Kidney (tissue), 14 donors: ENCODE measurements around the gene TAB2. TPM values are rescaled to one million over a fixed set of nuclear protein-coding genes. Genes with fewer than 3 reads are reported as not detected.

Experiments
- DNase-seq, 5 donors: peaks; one replicate each; pipeline ENCODE4 v3.0.0-alpha.2; 2013 to 2020
- FAIRE-seq: peaks from 2 replicates; lab custom pipeline; 2012; peaks lifted over from hg19 to GRCh38; lab: Jason Lieb, UNC
- H3K27ac ChIP-seq, 2 donors: one replicate each; pipeline ENCODE4 v1.7.0; 2013; ENCODE audit warnings: low read depth in 2 of 2, low read length in 2 of 2, inconsistent platforms in 1 of 2
- H3K27me3 ChIP-seq: one replicate; pipeline ENCODE4 v1.7.1; 2013; ENCODE audit warnings: low read length, inconsistent platforms; ENCODE audit not compliant: control insufficient read depth, insufficient read depth
- H3K36me3 ChIP-seq, 3 donors: one replicate each; pipeline versions ENCODE4 v1.7.0 to v1.7.1; 2013; ENCODE audit warnings: low read length in 3 of 3, control low read depth in 1 of 3, inconsistent platforms in 1 of 3; ENCODE audit not compliant: insufficient read depth in 3 of 3, control insufficient read depth in 2 of 3
- H3K4me1 ChIP-seq, 3 donors: one replicate each; pipeline versions ENCODE4 v1.7.0 to v1.7.1; 2013; ENCODE audit warnings: low read length in 3 of 3, inconsistent platforms in 1 of 3, low read depth in 1 of 3; ENCODE audit not compliant: control insufficient read depth in 2 of 3, insufficient read depth in 2 of 3
- H3K4me3 ChIP-seq, 3 donors: one replicate each; pipeline versions ENCODE4 v1.7.0 to v1.8.1; 2013; ENCODE audit warnings: low read length in 3 of 3, control low read depth in 1 of 3, inconsistent platforms in 1 of 3
- H3K9ac ChIP-seq, 3 donors: one replicate each; pipeline versions ENCODE4 v1.7.0 to v1.7.1; 2013; ENCODE audit warnings: low read length in 3 of 3, control low read depth in 1 of 3, inconsistent platforms in 1 of 3
- H3K9me3 ChIP-seq, 3 donors: one replicate each; pipeline versions ENCODE4 v1.7.0 to v1.7.1; 2013; ENCODE audit warnings: low read length in 3 of 3, control low read depth in 1 of 3, inconsistent platforms in 1 of 3; ENCODE audit not compliant: control insufficient read depth in 2 of 3, insufficient read depth in 1 of 3
- intact Hi-C: fragments of 100-400 bp; cut with DNase I; formaldehyde crosslinking; loops from one replicate; pipeline ENCODE4 v1.11.1; 2022
- polyA plus RNA-seq: library from polyadenylated mRNA; stranded (reverse); fragments of 350-450 nt; fragmentation: Illumina TruSeq; extraction: RNeasy Lipid Tissue Mini Kit (QIAGEN cat#74804); gene quantifications from one replicate; pipeline ENCODE4 v1.2.3, GENCODE V29; 2014; ENCODE audit warnings: low read depth, low replicate concordance; ENCODE audit not compliant: insufficient read depth
- total RNA-seq: library from RNA; stranded (reverse); fragmentation: NEBNext Ultra II Directional; extraction: Animal tissue kit (Norgen Biotek cat#: 25700); gene quantifications from one replicate; pipeline ENCODE4 v1.2.1, GENCODE V29; 2021
- TF ChIP-seq, protein P1 (sequence below): IDR thresholded peaks from 3 replicates; pipeline ENCODE4 v1.5.1; 2012; ENCODE audit warnings: mild to moderate bottlenecking, moderate library complexity, borderline replicate concordance; ENCODE audit not compliant: insufficient read depth; ENCODE audit errors: extremely low read depth
- donor health status: control.
- donor health status: control.
- donor health status: control.
- donor health status: control.
- donor health status: control.
- donor health status: DM: yes; HTN: yes; CAD: no.
- donor health status: Normal renal cell carcinoma (clear cell type).

TAB2 gene
- total and polyA plus RNA-seq, 2 donors from 2014 or later = 23.2 to 50.1 TPM

DNA sequence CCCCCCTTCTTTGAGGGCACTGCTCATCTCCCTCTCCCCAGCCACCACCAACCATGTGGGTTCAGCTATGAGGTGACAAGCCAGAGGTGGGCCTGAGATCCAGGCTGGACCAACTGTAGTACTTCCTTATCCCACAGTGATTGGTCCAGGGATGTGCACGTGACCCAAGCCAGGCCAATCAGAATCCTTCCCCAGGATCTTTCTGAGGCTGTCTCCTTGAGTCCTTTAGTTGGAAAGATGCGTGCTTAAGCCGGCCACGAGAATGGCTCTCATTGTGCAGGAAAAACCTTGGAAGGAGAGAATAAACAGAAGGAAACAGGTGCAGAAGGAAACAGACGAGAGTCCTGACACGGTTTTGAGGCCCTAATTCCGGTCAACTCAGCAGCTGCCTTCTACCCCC, 128.1 kb downstream of the TAB2 start:
- Histone ChIP-seq H3K9me3 (no peaks in the 10 kb centered on the region), H3K27me3 (no peaks in the 10 kb centered on the region), H3K9ac (no peak overlapping the region), H3K4me1 (peaks cover 2 to 27% (median 10%) of the 10 kb centered on the region in 3 donors), H3K4me3 (no peak overlapping the region), H3K36me3 (no peaks in the 10 kb centered on the region), H3K27ac (no peak overlapping the region)
- no peak for FAIRE-seq
- intact Hi-C loops = no loop called here
- no peak for DNase-seq
- TF ChIP-seq, protein P1, sequence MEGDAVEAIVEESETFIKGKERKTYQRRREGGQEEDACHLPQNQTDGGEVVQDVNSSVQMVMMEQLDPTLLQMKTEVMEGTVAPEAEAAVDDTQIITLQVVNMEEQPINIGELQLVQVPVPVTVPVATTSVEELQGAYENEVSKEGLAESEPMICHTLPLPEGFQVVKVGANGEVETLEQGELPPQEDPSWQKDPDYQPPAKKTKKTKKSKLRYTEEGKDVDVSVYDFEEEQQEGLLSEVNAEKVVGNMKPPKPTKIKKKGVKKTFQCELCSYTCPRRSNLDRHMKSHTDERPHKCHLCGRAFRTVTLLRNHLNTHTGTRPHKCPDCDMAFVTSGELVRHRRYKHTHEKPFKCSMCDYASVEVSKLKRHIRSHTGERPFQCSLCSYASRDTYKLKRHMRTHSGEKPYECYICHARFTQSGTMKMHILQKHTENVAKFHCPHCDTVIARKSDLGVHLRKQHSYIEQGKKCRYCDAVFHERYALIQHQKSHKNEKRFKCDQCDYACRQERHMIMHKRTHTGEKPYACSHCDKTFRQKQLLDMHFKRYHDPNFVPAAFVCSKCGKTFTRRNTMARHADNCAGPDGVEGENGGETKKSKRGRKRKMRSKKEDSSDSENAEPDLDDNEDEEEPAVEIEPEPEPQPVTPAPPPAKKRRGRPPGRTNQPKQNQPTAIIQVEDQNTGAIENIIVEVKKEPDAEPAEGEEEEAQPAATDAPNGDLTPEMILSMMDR = no peak

DNA sequence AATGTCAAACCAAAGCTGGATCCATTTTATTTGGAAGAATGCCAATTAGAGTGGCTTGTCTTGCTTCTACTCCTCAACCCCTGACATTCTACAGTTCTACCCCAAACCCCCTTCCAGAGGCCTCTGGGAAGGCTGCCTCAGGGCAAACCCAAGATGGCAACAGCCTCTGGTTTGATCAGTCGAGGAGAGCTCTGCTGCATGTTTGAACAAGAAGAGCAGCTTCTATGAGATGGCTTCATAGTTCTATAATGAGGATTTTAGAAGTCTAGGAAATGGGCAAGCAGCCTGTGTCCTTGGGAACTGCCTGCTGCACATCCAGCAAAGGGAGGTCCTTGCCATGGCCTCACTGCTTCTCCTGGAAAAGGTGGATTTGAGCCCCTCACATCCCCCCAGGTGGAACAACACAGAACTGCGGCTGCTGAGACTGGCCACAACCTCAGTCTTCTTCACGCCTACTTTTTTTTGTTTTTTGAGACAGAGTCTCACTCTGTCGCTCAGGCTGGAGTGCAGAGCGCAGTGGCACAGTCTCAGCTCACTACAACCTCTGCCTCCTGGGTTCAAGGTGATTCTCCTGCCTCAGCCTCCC, 129.4 kb downstream of the TAB2 start:
- no peak for FAIRE-seq
- no peak for DNase-seq
- Histone ChIP-seq H3K4me3 (no peak overlapping the region), H3K4me1 (peaks cover 0 to 19% (median 2%) of the 10 kb centered on the region in 3 donors), H3K27ac (no peak overlapping the region), H3K27me3 (no peaks in the 10 kb centered on the region), H3K9me3 (no peaks in the 10 kb centered on the region), H3K9ac (no peak overlapping the region), H3K36me3 (no peaks in the 10 kb centered on the region)
- intact Hi-C loops = no loop called here
- TF ChIP-seq, protein P1 = no peak

DNA sequence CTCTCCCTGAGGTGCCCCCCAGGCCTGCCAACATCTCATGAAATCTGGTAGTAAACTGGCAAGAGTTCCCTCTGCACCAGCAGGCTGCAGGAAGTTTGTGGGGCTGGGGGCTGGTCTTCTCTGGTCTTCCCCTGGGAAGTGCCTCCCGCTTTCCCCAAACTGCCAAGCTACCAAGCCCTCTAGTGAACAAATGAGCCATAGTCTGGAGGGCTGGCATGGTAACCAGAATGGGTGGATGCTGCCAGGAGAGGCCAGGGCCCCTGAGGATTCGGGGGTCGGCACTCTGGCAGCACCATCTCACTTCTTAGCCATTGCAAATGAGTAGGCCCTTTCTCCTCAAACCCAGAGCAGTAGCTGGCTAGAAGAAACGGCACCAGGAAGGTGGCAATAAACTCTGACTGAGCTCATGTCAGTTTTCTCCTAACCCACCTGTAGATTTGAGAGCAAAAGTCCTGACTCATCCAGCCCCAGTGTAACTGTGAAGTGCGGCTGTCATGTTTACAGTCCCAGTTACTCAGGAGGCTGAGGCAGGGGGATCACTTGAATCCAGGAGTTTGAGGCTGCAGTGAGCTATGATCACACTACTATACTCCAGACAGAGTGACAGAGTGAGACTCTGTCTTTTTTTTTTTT, 131.4 kb downstream of the TAB2 start:
- no peak for FAIRE-seq
- H3K27ac ChIP-seq = no peak overlapping the region
- no peak overlapping the region for H3K9ac ChIP-seq
- H3K27me3 ChIP-seq = no peaks in the 10 kb centered on the region
- no peak overlapping the region for H3K4me3 ChIP-seq
- H3K36me3 ChIP-seq = no peaks in the 10 kb centered on the region
- DNase-seq = no peak
- TF ChIP-seq, protein P1 = no peak
- no peaks in the 10 kb centered on the region for H3K9me3 ChIP-seq
- H3K4me1 ChIP-seq = peaks cover 2 to 23% (median 15%) of the 10 kb centered on the region in 3 donors
- intact Hi-C loops = no loop called here
